Measurements from ENCODE around the gene KRTAP5-3.
"Not testable (repeated sequence)": the region's sequence is repeated elsewhere in the genome, so short reads cannot be mapped to it uniquely, and the experiment has no call there.

- not testable (repeated sequence) for TF ChIP-seq POLR2A, CTCF (IDR thresholded peaks at IDR 0.05)
Measured at GRCh38 chr11:1598406-1598805, 9.9 kb downstream of the KRTAP5-3 start.

All from esophagus squamous epithelium (tissue), 4 donors.